ENCODE measurements around the gene WDR77.

- TF ChIP-seq EZH2phosphoT487 (conservative IDR thresholded peaks at IDR 0.05; ENCODE audit: low read length) (no peak), CTCF (IDR thresholded peaks at IDR 0.05; ENCODE audit: insufficient read depth, low read length, poor library complexity, severe bottlenecking) (no peak)
These were observed 2.5 kb downstream of the WDR77 start for GRCh38 chr1:111446546-111446945.
